Measurements from ENCODE around the gene SERPINA12.

Gene SERPINA12

GRCh38 chr14:94509356-94509755, at the start of gene SERPINA12:
TSS of gene SERPINA12 (minus strand) at chr14:94509469. CDS start at chr14:94498397, 11,072 bp downstream.
- no peak for DNase-seq

- DNase-seq, result no peak
Measured at GRCh38 chr14:94558842-94559241, 49.6 kb upstream of the SERPINA12 start.

DNA sequence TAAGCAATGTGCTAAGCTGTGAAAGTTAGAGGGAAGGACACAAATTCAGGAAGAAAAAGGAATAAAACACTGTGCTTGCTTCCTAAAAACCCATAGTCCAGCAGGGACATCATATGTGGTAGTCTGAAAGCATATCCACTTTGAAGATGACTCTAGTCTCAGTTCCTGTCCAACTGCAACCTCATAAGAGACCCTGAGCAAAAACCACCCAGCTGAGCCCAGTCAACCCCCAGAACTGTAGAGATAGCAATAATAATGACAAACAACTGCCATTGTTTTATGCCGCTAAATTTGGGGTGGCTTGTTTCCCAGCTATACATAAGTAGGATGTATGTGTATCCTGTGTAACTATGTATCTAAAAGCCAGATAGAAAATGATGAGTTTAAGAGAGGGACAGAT, 48.1 kb upstream of the SERPINA12 start:
- no peak for DNase-seq

- no peak for DNase-seq
Measured at GRCh38 chr14:94555991-94556390, 46.7 kb upstream of the SERPINA12 start.

GRCh38 chr14:94550041-94550440, 40.8 kb upstream of the SERPINA12 start:
- no peak for DNase-seq

DNA sequence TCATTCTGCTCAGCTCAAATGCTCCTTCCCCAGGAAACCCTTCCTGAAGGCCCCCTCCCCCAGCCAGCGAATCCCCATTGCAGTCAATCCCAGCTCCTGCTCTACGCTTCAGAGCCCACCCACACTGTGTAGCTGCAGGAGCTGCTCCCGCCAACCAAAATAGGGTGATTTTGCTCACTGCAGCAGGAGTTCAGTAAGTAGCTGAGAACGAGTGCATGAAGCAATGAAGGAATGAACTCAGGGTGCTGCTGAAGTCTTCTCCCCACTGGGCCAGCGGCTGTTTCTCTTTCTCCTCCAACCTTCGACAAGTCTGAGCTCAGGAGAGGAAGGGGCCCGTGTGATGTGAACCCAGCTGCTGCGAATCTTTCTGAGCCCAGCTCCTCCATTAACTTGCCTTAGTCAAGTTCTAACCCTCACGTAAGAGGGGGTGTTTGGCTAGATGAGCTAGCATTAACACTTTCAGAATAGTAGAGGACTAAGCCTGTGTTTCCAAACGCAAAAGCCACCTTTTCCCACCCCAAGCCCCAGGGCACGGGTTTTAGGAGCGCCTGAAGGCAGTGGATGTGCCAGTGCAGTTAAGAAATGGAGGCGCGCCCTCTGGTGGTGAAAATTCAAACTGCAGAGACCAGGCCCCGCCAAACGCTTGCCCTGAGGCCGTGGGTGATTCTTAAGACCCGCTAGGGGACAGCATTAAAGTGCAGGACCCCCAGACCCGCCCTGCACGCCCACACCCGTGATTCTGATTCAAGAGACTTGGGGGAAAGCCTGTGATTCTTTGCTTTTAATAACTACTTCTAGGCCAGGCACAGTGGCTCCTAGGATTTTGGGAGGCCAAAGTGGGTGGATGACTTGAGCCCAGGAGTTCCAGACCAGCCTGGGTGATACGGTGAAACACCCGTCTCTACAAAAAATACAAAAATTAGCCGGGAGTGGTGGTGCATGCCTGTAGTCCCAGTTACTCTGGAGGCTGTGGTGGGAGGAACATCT, 40.0 kb upstream of the SERPINA12 start:
- DNase-seq, result peak; percentile 3

DNA sequence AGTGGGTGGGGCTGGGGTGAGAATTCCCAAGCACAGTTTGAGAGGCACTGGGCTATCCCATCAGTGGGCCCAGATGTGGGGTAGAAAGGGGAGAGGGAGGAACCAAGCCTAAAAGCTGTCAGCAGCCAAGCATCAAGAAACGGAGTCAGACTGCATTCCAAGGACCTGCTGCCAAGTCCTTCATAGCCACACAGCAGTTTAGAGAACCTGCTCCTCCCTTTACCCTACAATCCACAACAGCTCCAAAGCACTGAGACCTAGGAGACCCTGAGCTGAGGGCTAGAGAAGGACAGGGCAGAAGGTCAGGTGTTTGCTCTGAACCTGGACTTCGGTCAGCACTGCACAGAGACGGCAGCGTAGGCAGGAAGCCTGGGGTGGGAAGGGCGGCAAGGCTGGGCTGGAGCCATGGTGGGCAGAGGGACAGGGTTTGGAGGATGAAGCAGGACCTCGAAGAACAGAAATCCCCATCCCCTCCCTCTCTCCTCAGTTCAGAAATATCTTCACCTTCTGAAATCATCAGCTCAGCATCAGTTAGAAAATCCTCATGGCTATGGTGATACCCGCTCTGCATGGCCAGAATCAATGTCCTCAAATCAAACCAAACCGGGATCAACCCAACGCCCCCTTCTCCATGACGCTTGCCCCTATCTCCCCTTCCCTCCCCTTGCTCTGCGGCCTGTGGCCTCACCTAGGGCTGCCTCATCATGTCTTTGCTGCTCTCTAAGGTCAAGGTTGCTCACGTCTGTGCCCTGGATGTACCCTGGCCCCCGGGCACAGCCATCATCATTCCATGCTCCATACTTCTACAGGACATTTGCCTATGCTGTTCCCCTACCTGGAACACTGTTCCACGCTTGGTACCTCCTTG, 39.1 kb upstream of the SERPINA12 start:
- DNase-seq, result no peak

DNA sequence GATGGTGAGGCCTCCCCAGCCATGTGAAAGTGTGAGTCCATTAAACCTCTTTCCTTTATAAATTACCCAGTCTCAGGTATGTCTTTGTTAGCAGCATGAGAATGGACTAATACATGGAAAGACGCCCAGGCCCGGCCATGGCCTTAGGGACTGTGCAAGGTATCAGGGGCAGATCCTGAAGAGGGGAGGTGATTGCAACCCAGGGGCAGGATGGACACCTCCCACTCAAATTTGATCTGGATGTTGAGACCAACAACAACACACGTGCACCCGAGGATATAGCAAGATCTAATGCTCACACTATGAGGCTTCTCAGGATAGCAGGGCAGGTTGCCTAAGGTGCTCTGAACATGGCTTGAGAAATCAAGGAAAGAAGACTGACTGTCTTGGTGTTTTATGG, 38.5 kb upstream of the SERPINA12 start:
- no peak for DNase-seq

GRCh38 chr14:94547151-94547680, 37.9 kb upstream of the SERPINA12 start:
- no peak for DNase-seq

GRCh38 chr14:94545131-94545841, 36.0 kb upstream of the SERPINA12 start:
- DNase-seq, result no peak

GRCh38 chr14:94544726-94545125, 35.5 kb upstream of the SERPINA12 start:
- DNase-seq, result no peak

GRCh38 chr14:94543449-94544124, 34.3 kb upstream of the SERPINA12 start:
- no peak for DNase-seq

DNA sequence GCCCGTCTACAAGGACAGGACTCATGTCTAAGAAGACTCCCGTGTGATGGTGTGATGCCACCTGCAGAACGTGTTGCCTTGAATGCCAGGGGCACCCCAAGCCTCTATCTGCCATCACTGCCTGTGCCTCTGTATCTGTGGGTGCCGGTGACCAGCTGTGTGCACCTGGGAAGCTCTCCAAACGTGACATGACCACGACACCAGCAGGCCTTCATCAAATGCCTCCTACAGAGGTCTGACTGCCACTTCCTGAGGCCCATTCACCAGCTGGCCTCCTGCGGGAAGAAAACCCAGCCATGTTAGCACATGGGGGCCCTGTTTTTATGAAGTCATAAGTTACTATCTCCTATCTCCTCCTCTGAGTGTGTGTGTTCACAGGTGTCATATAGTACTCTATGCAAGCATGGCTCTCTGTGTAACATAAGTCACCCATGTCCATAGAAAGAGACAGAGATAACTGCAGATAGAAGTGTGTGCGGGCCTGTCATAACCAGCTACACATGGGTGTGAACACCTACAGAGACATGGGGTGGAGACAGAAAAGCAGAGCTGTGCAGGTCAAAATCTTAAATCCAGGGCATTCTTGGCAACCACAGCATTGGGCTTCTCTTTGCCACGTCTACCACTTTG, 33.7 kb upstream of the SERPINA12 start:
- no peak for DNase-seq

GRCh38 chr14:94542111-94542810, 33.0 kb upstream of the SERPINA12 start:
- no peak for DNase-seq

DNA sequence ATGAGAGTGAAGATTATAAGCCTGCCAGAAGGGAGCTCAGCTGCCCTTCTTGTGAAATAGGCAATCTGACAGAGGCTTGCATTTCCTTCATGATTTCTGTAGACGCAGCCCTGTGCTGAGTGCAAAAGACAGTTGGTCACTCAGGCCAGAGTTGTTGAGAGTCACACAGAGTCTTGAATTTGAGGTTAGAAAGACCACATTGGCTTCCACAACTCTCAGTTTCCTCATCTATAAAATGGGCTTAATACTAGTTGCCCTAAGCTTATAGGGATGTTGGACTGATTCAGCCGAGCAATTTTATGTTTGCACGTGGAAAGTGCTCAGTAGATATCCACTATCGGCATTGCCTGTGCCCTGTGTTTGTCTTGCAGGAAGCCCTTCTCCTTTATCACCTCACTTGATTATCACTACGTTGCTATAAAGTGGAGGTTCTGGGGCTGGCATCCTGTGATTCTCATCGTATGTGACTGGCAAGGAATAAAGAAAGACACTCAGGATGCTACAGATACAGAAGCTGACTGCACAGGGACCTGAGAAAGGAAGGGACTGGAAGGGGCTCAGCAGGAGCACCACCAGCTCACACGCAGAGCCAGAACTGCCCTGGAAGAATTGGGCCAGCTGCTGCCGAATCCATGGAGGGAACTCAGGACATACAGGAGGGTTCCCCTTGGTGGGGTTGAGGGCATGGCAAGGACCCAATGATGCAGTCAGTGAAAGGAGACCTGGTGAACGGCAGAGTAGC, 32.1 kb upstream of the SERPINA12 start:
- DNase-seq, result no peak

GRCh38 chr14:94540031-94540794, 30.9 kb upstream of the SERPINA12 start:
- no peak for DNase-seq

DNA sequence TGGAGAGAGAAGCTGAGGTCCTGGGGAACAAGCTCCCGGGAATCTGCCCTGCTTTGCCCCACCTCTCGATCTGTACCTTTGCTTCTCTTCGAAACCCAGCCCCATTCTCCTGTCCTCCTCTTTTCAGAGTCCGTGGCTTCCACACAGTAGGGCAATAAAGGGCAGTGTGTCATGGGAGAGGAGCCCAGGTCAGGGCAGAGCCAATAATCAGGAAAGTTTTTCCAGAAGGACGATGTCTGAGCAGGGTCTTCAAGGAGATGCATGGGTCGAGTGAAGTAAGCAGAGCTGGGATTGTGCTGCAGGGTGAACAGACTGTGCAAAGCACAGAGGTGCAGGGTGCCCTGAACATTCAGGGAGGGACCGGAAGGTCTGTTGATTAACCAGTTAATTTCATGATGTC, 29.9 kb upstream of the SERPINA12 start:
- DNase-seq, result no peak

- no peak for DNase-seq
Measured at GRCh38 chr14:94538070-94538740, 28.9 kb upstream of the SERPINA12 start.

DNA sequence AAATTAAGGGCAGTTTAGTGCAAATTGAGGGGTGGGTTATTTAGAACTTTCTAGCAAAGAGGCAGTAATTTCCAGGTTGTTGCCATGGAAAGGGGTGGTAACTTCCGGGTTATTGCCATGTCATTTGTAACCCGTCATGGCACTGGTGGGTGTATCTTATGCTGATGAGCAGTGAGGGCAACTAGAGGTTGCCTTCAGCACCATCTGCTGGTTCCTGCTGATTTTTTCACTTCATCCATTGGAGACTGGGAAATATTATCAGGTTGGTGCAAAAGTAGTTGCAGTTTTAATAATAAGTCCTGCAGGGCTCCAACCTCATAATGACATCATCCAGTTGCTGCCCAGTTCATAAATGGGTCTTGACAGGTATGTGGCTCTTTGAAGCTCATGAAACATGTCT, 27.6 kb upstream of the SERPINA12 start:
- DNase-seq, result no peak

Data from GOT3 (cell line).